ENCODE results near the gene CD8A. TPM values are rescaled to one million over a fixed set of nuclear protein-coding genes. Genes with fewer than 3 reads are reported as not detected.
A peak's percentile ranks its signal among the peaks of the same experiment; 100 is the strongest.

Gene CD8A
- total RNA-seq, 1 donor = 25.6 TPM

GRCh38 chr2:86821842-86822241 lies 31.1 kb upstream of the CD8A start:
- H3K4me3 ChIP-seq (ENCODE audit: low read length) = no peak overlapping the region
- H3K9me3 ChIP-seq (ENCODE audit: low read depth, low read length) = no peaks in the 10 kb centered on the region
- H3K4me1 ChIP-seq (ENCODE audit: insufficient read depth, low read length) = no peaks in the 10 kb centered on the region
- no peaks in the 10 kb centered on the region for H3K27me3 ChIP-seq (ENCODE audit: insufficient read depth, low read length)

GRCh38 chr2:86821306-86821705 lies 30.6 kb upstream of the CD8A start:
- no peak overlapping the region for H3K4me3 ChIP-seq (ENCODE audit: low read length)
- H3K4me1 ChIP-seq (ENCODE audit: insufficient read depth, low read length) = no peaks in the 10 kb centered on the region

GRCh38 chr2:86818957-86819356 lies 28.2 kb upstream of the CD8A start:
- no peaks in the 10 kb centered on the region for H3K9me3 ChIP-seq (ENCODE audit: low read depth, low read length)
- H3K27me3 ChIP-seq (ENCODE audit: insufficient read depth, low read length) = no peaks in the 10 kb centered on the region
- peaks cover 4% of the 10 kb centered on the region for H3K4me1 ChIP-seq (ENCODE audit: insufficient read depth, low read length)
- no peak overlapping the region for H3K4me3 ChIP-seq (ENCODE audit: low read length)

More at GRCh38 chr2:86821306-86821705, 30.6 kb upstream of the CD8A start:
- Histone ChIP-seq H3K9me3 (ENCODE audit: low read depth, low read length) (no peaks in the 10 kb centered on the region), H3K27me3 (ENCODE audit: insufficient read depth, low read length) (no peaks in the 10 kb centered on the region)

GRCh38 chr2:86818114-86818801 lies 27.5 kb upstream of the CD8A start:
- H3K9me3 ChIP-seq (ENCODE audit: low read depth, low read length) = no peaks in the 10 kb centered on the region
- no peaks in the 10 kb centered on the region for H3K27me3 ChIP-seq (ENCODE audit: insufficient read depth, low read length)
- H3K4me1 ChIP-seq (ENCODE audit: insufficient read depth, low read length) = peaks cover 4% of the 10 kb centered on the region
- H3K4me3 ChIP-seq (ENCODE audit: low read length) = no peak overlapping the region

GRCh38 chr2:86815611-86816010 lies 24.9 kb upstream of the CD8A start:
- H3K4me1 ChIP-seq (ENCODE audit: insufficient read depth, low read length) = peaks cover 4% of the 10 kb centered on the region

DNA sequence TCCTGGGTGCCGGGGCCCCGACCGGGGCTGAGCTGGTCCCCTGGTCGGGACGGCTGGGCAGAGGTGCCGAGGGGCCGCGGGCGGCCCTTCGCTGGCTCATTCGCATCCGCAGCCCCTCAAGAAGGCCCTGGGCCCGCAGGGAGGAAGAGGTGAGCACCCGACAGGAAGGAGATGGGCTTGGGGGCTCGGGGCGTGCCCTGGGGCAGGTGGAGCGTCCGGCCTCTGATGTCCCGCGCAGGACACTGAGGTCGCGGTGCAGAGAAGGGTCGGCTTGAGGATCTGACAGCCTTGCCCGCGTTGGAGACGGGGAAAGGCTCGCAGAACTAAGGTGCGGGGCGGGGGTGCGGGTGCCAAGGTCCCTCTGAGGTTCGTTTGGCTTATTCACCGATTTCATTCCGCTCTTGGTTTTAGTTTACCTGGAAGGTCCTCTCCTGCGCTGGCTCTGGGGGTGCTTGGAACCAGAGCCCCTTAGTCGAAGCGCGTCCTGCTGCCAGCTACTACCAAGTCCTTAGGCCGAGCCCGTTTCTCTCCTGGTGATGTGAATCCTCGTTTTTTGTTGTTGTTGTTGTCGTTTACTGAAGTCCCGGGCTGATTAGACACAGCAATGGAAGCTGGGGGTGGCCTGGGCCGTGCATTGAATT lies 18.9 kb upstream of the CD8A start:
- H3K27me3 ChIP-seq (ENCODE audit: insufficient read depth, low read length) = peaks cover 40% of the 10 kb centered on the region

More at GRCh38 chr2:86815611-86816010, 24.9 kb upstream of the CD8A start:
- Histone ChIP-seq H3K27me3 (ENCODE audit: insufficient read depth, low read length) (peaks cover 4% of the 10 kb centered on the region), H3K4me3 (ENCODE audit: low read length) (no peak overlapping the region), H3K9me3 (ENCODE audit: low read depth, low read length) (no peaks in the 10 kb centered on the region)

GRCh38 chr2:86808315-86809161 lies 17.8 kb upstream of the CD8A start:
- Histone ChIP-seq H3K4me1 (ENCODE audit: insufficient read depth, low read length) (peaks cover 31% of the 10 kb centered on the region), H3K4me3 (ENCODE audit: low read length) (peak overlapping the region; percentile 31), H3K9me3 (ENCODE audit: low read depth, low read length) (no peaks in the 10 kb centered on the region), H3K27me3 (ENCODE audit: insufficient read depth, low read length) (peaks cover 40% of the 10 kb centered on the region)

More for the DNA sequence above, 18.9 kb upstream of the CD8A start:
- H3K9me3 ChIP-seq (ENCODE audit: low read depth, low read length) = no peaks in the 10 kb centered on the region
- peak overlapping the region; percentile 31 for H3K4me3 ChIP-seq (ENCODE audit: low read length)
- H3K4me1 ChIP-seq (ENCODE audit: insufficient read depth, low read length) = peaks cover 31% of the 10 kb centered on the region

DNA sequence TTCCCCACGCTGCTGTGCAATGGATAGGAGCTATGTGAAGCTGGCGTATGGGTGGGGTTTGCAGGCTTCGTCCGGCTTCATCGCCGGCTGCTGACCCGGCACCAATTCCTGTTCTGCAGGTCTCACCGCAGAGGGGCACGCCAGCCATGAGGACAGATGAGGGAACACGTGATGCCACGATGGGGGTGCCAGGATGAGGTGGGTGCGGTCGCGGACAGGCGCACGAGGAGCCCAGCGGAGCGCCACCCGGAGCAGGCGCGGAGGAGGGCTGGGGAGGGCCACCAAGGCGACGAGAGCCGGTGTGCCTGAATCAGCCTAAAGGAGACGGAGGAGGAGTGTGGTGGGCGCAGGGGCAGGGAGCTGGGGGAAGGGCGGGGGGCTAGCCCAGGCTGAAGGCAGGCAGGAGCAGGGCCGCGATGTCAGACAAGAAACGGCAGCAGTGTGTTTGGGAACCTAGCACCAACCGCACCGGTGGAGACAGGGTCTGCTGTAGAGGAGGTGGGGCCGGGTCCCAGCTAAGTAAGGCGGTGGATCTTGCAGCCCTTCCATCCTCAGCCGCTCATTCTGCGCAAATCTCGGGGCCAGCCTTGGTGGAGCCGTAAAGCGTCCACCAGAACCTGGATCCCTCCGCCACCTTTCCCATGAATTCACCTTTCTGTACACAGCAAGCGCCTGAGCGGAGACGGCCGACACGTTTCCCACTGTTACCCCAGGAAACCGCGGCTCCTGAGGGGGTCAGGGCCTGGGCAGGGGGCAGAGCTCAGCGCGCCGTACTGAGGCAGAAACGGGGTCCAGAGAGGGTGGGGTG lies 17.0 kb upstream of the CD8A start:
- Histone ChIP-seq H3K27me3 (ENCODE audit: insufficient read depth, low read length) (peaks cover 40% of the 10 kb centered on the region), H3K9me3 (ENCODE audit: low read depth, low read length) (no peaks in the 10 kb centered on the region), H3K4me1 (ENCODE audit: insufficient read depth, low read length) (peaks cover 31% of the 10 kb centered on the region), H3K4me3 (ENCODE audit: low read length) (peak overlapping the region; percentile 27)

- Histone ChIP-seq H3K4me3 (ENCODE audit: low read length) (peak overlapping the region; percentile 27), H3K9me3 (ENCODE audit: low read depth, low read length) (no peaks in the 10 kb centered on the region), H3K4me1 (ENCODE audit: insufficient read depth, low read length) (peaks cover 31% of the 10 kb centered on the region), H3K27me3 (ENCODE audit: insufficient read depth, low read length) (peaks cover 40% of the 10 kb centered on the region)
Observed at GRCh38 chr2:86807133-86807467, 16.4 kb upstream of the CD8A start.

GRCh38 chr2:86806059-86806857 lies 15.5 kb upstream of the CD8A start:
- no peaks in the 10 kb centered on the region for H3K9me3 ChIP-seq (ENCODE audit: low read depth, low read length)
- H3K4me1 ChIP-seq (ENCODE audit: insufficient read depth, low read length) = peaks cover 31% of the 10 kb centered on the region
- peaks cover 37% of the 10 kb centered on the region for H3K27me3 ChIP-seq (ENCODE audit: insufficient read depth, low read length)
- H3K4me3 ChIP-seq (ENCODE audit: low read length) = no peak overlapping the region

- no peaks in the 10 kb centered on the region for H3K27me3 ChIP-seq (ENCODE audit: insufficient read depth, low read length)
- no peaks in the 10 kb centered on the region for H3K4me1 ChIP-seq (ENCODE audit: insufficient read depth, low read length)
- H3K4me3 ChIP-seq (ENCODE audit: low read length) = no peak overlapping the region
- H3K9me3 ChIP-seq (ENCODE audit: low read depth, low read length) = peaks cover 10% of the 10 kb centered on the region
Observed at GRCh38 chr2:86800856-86801567, 10.3 kb upstream of the CD8A start.

DNA sequence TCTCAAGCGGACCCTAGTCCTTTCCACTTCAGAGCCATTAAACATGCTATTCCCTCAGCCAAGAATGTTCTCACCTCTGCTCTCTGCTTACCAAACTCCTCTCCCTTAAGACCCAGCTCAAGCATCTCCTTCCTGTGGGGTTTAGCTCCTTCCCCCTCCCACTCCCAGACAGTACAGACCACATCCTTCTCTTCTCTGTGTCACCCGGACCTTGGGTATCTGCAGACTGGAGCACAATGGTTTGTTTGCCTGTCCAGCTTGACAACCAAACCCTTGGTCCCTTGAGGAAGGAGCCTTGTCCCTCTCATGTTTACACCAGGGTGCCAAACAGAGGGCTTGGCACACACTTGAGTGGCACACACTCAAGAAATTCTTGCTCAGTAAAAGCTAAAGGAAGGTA lies 4.1 kb upstream of the CD8A start:
- H3K4me3 ChIP-seq (ENCODE audit: low read length) = no peak overlapping the region
- peaks cover 40% of the 10 kb centered on the region for H3K4me1 ChIP-seq (ENCODE audit: insufficient read depth, low read length)
- H3K9me3 ChIP-seq (ENCODE audit: low read depth, low read length) = peaks cover 16% of the 10 kb centered on the region
- H3K27me3 ChIP-seq (ENCODE audit: insufficient read depth, low read length) = peaks cover 32% of the 10 kb centered on the region

- peaks cover 47% of the 10 kb centered on the region for H3K4me1 ChIP-seq (ENCODE audit: insufficient read depth, low read length)
- H3K27me3 ChIP-seq (ENCODE audit: insufficient read depth, low read length) = peaks cover 41% of the 10 kb centered on the region
- peaks cover 16% of the 10 kb centered on the region for H3K9me3 ChIP-seq (ENCODE audit: low read depth, low read length)
- H3K4me3 ChIP-seq (ENCODE audit: low read length) = no peak overlapping the region
Observed at GRCh38 chr2:86793752-86794151, 3.0 kb upstream of the CD8A start.

All from mononuclear cell (primary cell).